Activated T-helper 9 cell treated with anti-CD3 and anti-CD28 coated beads, Interleukin-2, amount 50 U/mL, for 16 hours (primary cell): ENCODE results near the gene MED22.
"Not testable (repeated sequence)": the region's sequence is repeated elsewhere in the genome, so short reads cannot be mapped to it uniquely, and the experiment has no call there.

Experiments used
- DNase-seq: peaks from one replicate; pipeline ENCODE4 v3.0.0-alpha.2; 2020; ENCODE audit warnings: low read depth

Gene MED22

DNA sequence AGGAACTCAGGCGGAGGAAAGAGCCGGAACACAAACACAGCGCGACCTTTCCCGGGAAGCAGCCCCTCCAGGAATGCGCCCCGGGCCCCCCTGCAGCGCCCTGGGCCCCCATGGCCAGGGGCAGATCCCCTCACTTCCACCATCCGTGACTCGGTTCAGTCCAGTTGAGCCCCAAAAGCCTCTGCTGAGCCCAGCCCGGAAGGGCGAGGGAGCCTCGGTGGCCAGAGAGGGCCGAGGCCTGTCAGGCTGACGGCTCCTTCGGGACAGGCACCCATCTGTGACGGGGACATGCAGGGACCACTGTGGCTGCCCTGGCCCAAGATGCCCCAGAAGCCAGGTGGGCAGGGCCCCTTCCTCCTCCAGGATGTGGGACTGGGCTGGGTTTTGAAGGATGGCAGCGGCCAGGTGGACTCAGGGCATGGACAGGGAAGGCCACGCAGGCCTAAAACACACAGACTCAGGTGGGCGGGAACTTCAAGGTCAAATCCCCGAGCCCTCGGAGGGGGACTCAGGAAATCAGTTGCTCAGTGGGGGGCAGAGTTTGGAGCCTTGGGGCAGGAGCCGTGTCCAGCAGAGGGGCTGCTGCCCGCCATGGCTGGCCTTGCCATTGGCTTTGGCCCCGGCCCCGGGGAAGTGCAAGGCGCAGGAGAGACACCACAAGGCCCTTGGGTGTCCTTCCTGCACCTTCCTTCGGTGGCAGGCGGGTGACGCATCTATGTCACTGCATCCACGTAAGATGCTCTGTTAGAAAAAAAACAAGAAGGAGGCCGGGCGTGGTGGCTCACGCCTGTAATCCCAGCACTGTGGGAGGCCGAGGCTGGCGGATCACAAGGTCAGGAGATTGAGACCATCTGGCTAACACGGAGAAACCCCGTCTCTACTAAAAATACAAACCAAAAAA is 43.2 kb downstream of the MED22 start:
- DNase-seq = no peak

DNA sequence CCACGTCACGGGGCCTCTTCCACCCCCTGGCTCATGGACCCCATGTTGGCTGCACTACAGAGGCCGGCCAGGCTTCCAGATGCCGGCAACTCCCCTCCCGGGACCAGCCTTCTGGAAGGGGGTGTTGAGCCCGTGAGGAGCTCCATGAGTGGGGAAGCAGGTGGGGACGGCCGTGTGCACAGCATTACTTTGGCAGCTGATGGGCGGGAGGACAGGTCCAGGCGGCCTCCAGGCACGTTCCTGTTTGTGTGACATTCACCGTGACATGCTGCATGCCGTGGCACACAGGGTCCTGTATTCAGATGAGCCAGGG is 43.8 kb downstream of the MED22 start:
- DNase-seq = no peak

DNA sequence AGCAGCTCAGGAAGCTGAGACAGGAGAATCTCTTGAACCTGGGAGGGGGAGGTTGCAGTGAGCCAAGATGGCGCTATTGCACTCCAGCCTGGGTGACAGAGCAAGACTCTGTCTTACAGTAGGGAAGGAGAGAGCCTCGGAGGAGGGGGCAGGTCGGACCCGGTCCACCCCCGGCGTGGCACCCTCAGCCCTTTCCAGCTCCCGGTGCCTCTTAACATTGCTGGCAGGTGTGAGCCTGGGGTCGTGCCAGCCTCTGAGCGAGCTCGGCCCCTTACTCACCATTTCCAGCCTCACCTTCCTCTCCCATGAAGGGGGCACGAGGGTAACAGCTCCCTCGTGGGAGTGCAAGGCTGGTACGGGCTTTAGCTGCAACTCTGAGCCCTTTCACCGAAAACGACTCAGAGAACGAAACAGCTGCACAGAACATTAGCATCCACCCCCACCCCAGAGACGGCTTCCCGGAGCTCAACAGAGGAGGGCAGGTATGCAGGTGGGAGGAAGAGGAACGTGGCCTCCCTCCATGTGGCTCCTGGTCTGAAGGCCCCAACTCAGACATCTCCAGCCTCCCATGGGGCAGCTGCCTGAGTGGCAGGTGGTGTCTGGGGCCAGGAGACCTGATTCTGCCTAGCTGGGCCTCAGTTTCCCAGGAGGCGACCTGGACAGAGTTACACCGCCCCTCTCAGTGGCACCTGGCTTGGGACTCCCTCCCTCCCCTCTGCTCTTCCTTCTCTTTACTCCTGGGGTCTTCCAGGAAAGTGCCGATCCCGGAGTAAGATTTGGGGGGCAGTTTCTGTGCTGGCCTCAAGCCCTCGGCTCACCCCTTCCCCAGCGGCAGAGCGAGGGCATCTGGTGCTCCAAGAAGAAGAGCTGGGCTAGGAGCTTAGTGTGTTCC is 44.4 kb downstream of the MED22 start:
- no peak for DNase-seq

DNA sequence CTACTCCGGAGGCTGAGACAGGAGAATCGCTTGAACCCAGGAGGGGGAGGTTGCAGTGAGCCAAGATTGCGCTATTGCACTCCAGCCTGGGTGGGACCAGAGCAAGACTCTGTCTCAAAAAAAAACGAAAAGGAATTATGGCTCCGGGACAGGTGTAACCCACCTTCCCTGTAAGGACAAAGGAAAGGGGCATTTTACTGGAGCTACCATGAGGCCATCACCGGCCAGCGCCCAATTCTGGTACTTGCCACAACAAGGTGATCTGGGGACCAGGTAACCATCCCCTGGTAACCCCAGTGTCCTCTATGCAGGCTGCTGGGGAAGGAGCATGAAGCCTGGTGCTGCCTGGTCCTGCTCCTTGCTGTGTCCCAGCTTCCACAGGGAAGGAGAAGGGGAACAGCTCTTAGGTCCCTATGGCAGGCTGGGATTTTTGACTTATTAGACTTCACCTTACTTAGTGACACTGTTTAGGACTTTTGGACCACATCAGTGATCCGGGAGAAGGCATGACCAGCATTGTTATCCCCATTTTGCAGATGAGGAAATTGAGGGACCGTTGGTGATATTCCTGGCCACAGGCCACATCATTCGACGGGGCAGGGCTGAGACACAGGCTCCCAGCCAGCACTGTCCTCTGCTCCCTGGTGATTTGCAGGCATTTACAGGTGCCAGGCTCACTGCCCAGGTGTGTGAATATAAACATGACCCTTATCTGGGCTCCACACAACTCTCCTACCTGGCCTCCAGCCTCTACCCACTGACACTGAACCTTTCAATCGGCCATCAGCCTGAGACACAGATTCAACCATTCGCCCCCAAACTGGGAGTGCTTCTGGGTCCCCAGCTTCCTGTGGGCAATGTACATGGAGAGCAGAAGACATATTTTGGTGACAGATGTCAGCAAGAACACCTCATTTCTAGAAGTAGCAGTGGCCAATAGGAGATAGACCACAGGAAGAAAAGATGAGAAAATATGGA is 46.4 kb downstream of the MED22 start:
- DNase-seq = no peak

DNA sequence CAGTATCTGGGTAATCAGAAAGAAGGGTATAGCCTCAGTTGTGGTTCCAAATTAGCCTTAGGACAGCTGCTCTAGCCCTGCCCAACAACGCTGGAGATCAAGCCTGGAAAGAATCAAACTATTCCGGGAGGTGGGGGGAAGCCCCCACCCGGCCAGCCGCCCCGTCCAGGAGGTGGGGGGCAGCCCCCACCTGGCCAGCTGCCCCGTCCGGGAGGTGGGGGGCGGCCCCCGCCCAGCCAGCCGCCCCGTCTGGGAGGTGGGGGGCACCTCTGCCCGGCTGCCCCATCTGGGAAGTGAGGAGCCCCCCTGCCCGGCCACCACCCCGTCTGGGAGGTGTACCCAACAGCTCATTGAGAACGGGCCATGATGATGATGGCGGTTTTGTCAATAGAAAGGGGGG is 47.9 kb downstream of the MED22 start:
- DNase-seq = not testable (repeated sequence)

DNA sequence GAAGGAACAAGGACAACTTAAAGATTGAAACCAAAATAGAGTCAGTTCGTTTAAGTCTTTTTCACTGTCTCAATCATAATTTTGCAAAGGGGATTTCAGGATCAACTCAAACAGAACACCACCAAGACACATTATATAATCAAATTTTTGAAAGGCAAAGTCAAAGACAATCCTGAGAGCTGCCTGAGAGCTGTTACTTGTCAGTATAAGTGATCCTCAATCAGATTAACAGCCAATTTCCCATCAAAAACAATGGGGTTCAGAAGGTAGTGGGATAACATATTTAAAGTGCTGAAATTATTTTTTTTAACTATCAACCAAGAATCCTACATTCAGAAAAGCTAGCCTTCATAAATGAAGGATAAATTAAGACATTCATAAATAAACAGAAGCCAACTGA is 53.7 kb downstream of the MED22 start:
- DNase-seq = no peak

DNA sequence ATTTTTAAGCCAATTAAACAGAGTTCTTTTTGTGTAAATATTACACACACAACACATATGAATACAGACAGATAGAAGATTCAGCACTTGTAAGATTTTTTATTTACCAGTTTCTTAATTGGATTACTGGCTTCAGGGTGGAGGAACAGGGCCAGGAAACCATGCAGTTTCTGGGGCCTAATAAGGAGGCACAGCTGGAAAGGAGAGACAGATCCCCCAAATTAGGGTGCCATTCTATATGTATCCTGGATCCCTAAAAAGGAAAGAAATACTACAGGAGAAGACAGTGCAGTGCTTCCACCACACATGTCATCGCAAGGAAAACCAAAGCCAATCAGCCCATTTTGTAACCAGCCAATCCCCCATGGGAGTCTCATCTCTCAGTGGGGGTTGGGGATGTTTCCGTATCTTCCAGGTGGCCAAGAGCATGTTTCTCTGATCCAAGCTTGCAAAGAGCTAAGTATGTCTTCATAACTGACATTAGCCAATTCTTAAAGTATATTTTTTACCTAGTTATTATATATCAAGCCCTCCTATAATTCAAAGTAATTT is 57.1 kb downstream of the MED22 start:
- DNase-seq = no peak
